Smooth muscle cell (in vitro differentiated cells): ENCODE results near the gene OR4F17. TPM values are rescaled to one million over a fixed set of nuclear protein-coding genes. Genes with fewer than 3 reads are reported as not detected.
"Not testable (repeated sequence)": the region's sequence is repeated elsewhere in the genome, so short reads cannot be mapped to it uniquely, and the experiment has no call there.

Experiments used
- DNase-seq: peaks from one replicate; lab custom pipeline; 2025; ENCODE audit not compliant: unreplicated experiment; lab: John Stamatoyannopoulos, UW
- H2AFZ ChIP-seq: fragments of 200-600 bp; sonication (generic); 2 replicates; pipeline ENCODE4 v1.6.0; 2016; ENCODE audit warnings: antibody characterized with exemption, low read depth, mild to moderate bottlenecking
- H3F3A ChIP-seq: fragments of 200-600 bp; sonication (generic); 2 replicates; pipeline ENCODE4 v1.6.0; 2017; ENCODE audit warnings: antibody characterized with exemption, low read depth
- H3K27ac ChIP-seq: fragments of 200-600 bp; sonication (generic); 2 replicates; pipeline ENCODE4 v1.5.1; 2016; ENCODE audit warnings: low read depth, mild to moderate bottlenecking
- H3K27me3 ChIP-seq: fragments of 200-600 bp; sonication (generic); 2 replicates; pipeline ENCODE4 v1.6.1; 2016; ENCODE audit warnings: low read depth, mild to moderate bottlenecking
- H3K36me3 ChIP-seq: fragments of 200-600 bp; sonication (generic); 2 replicates; pipeline ENCODE4 v1.5.1; 2016; ENCODE audit warnings: low read depth
- H3K4me1 ChIP-seq: fragments of 200-600 bp; sonication (generic); 2 replicates; pipeline ENCODE4 v1.5.1; 2016; ENCODE audit warnings: low read depth
- H3K4me2 ChIP-seq: fragments of 200-600 bp; sonication (generic); 2 replicates; pipeline ENCODE4 v1.6.0; 2016; ENCODE audit warnings: mild to moderate bottlenecking
- H3K4me3 ChIP-seq: fragments of 200-600 bp; sonication (generic); 2 replicates; pipeline ENCODE4 v1.5.1; 2016; ENCODE audit warnings: mild to moderate bottlenecking
- H3K79me2 ChIP-seq: fragments of 200-600 bp; sonication (generic); 2 replicates; pipeline ENCODE4 v1.6.0; 2016; ENCODE audit warnings: low read depth, mild to moderate bottlenecking
- H3K9ac ChIP-seq: fragments of 200-600 bp; sonication (generic); 2 replicates; pipeline ENCODE4 v1.6.0; 2016; ENCODE audit warnings: low read depth
- H3K9me3 ChIP-seq: fragments of 200-600 bp; sonication (generic); replicated peaks from 2 replicates; pipeline ENCODE4 v1.5.1; 2016; ENCODE audit warnings: low read depth
- H4K20me1 ChIP-seq: fragments of 200-600 bp; sonication (generic); 2 replicates; pipeline ENCODE4 v1.6.0; 2016; ENCODE audit warnings: low read depth
- WGBS: methylation state at CpG from one replicate; pipeline ENCODE4 v1.1.7; 2016; ENCODE audit warnings: low lambda C conversion rate; 5-methylcytosine and 5-hydroxymethylcytosine counted together
- polyA plus RNA-seq: library from polyadenylated mRNA; unstranded; fragments of >200 nt; fragmentation: Nextera tagmentation; extraction: Ambion mirVana; gene quantifications from 2 replicates; pipeline ENCODE4 v1.2.1, GENCODE V29; 2016
- total RNA-seq: library from RNA; depleted of rRNA; stranded (reverse); fragments of >200 nt; gene quantifications from 2 replicates; pipeline ENCODE4 v1.2.3, GENCODE V29; 2014

OR4F17 gene, protein sequence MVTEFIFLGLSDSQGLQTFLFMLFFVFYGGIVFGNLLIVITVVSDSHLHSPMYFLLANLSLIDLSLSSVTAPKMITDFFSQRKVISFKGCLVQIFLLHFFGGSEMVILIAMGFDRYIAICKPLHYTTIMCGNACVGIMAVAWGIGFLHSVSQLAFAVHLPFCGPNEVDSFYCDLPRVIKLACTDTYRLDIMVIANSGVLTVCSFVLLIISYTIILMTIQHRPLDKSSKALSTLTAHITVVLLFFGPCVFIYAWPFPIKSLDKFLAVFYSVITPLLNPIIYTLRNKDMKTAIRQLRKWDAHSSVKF
- not detected in 2 replicates for total RNA-seq
- not detected in 2 replicates for polyA plus RNA-seq

DNA sequence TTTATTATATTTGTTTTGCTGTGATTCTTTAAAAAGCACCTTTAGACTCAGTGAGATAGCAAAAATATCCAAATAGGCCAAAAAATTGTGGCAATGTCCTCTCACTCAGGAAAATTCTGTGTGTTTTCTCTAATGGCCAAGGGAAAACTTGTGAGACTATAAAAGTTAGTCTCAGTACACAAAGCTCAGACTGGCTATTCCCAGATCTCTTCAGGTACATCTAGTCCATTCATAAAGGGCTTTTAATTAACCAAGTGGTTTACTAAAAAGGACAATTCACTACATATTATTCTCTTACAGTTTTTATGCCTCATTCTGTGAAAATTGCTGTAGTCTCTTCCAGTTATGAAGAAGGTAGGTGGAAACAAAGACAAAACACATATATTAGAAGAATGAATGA is at the start of gene OR4F17:
Gene OR4F17, plus strand, starts transcription at position 301 of the 400 bp plus-strand sequence. CDS start 3,575 bp downstream, outside the sequence.
- H4K20me1 ChIP-seq, H3K9me3 ChIP-seq, H3K27me3 ChIP-seq, H3K27ac ChIP-seq, H3K4me1 ChIP-seq, H3K4me2 ChIP-seq, H3F3A ChIP-seq, H3K4me3 ChIP-seq, DNase-seq, H3K79me2 ChIP-seq, H2AFZ ChIP-seq, H3K9ac ChIP-seq, H3K36me3 ChIP-seq: not testable (repeated sequence)

DNA sequence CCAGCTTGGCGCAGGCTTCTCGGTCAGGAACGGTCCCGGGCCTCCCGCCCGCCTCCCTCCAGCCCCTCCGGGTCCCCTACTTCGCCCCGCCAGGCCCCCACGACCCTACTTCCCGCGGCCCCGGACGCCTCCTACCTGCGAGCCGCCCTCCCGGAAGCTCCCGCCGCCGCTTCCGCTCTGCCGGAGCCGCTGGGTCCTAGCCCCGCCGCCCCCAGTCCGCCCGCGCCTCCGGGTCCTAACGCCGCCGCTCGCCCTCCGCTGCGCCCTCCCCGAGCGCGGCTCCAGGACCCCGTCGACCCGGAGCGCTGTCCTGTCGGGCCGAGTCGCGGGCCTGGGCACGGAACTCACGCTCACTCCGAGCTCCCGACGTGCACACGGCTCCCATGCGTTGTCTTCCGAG is 36.1 kb upstream of the OR4F17 start:
- not testable (repeated sequence) for H3K36me3 ChIP-seq, H3F3A ChIP-seq, H3K9ac ChIP-seq, H3K4me1 ChIP-seq, H2AFZ ChIP-seq, H3K9me3 ChIP-seq, H3K4me3 ChIP-seq, H3K4me2 ChIP-seq, H3K79me2 ChIP-seq, H3K27ac ChIP-seq, DNase-seq, H3K27me3 ChIP-seq, H4K20me1 ChIP-seq
- WGBS = no CpG with 5 or more reads among the region's 54 CpGs

DNA sequence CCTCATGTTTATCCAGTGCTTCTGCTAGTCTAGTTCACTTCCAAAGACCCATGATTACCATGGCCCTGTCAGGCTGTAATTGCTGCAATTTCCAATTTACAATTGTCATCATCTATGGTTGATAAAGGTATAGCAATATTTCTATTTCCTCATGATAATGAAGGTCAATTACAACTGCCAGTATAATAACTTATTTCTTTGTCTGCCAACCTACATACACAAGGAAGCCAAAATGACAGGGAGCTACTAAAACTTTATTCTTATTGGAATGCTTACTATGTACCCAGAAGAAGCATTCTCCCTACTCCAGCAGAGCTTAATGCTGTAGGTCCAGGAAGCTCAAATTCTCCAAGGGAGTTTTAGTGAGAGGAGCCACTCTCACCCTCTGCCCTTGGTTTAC is 24.0 kb upstream of the OR4F17 start:
- not testable (repeated sequence) for H3K4me1 ChIP-seq, H3K4me3 ChIP-seq, H4K20me1 ChIP-seq

DNA sequence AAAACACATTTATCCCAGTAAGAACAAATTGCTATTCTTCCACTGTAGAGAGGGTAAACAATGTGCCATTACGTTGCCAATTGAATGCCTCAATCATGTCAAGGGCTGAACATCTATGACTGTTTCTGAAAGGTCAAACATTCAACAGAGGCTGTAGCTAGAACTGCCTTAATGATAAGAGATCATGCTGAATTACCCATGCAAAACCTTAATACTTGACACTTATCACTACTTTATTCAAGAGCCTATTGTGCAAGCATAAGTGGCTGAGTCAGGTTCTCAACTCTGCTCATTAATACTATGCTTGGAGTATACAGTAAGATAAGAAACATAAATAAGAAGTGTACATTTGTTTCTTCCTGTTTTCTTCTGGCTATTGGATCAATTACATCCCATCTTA is 23.3 kb upstream of the OR4F17 start:
- H3K4me1 ChIP-seq, H3K36me3 ChIP-seq, H3K9ac ChIP-seq, DNase-seq, H3K79me2 ChIP-seq, H3F3A ChIP-seq, H3K27ac ChIP-seq, H3K9me3 ChIP-seq, H4K20me1 ChIP-seq, H2AFZ ChIP-seq, H3K4me3 ChIP-seq, H3K4me2 ChIP-seq, H3K27me3 ChIP-seq: not testable (repeated sequence)
- no CpG with 5 or more reads among the region's 1 CpG for WGBS

More for the DNA sequence above, 24.0 kb upstream of the OR4F17 start:
- H3K36me3 ChIP-seq, H3K27me3 ChIP-seq, H3K9ac ChIP-seq, H3K79me2 ChIP-seq, DNase-seq, H3K27ac ChIP-seq, H3F3A ChIP-seq, H3K4me2 ChIP-seq, H3K9me3 ChIP-seq, H2AFZ ChIP-seq: not testable (repeated sequence)

DNA sequence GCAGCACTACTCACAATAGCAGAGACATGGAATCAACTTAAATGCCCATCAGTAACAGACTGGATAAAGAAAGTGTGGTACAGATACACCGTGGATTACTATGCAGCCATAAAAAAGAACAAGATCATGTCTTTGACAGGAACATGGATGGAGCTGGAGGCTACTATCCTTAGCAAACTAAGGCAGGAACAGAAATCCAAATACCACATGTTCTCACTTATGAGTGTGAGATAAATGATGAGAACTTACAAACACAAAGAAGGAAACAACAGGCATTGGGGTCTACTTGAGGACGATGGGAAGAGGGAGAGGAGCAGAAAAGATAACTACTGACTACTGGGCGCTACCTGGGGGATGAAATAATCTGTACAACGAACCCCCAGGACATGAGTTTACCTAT is 16.2 kb upstream of the OR4F17 start:
- not testable (repeated sequence) for H3K4me1 ChIP-seq, H3K27me3 ChIP-seq, H3K9ac ChIP-seq, H3K79me2 ChIP-seq, H3K4me2 ChIP-seq, DNase-seq, H2AFZ ChIP-seq, H3K4me3 ChIP-seq, H4K20me1 ChIP-seq, H3F3A ChIP-seq, H3K9me3 ChIP-seq, H3K27ac ChIP-seq, H3K36me3 ChIP-seq
- 77% methylated on average over 4 of the region's 4 CpGs for WGBS

DNA sequence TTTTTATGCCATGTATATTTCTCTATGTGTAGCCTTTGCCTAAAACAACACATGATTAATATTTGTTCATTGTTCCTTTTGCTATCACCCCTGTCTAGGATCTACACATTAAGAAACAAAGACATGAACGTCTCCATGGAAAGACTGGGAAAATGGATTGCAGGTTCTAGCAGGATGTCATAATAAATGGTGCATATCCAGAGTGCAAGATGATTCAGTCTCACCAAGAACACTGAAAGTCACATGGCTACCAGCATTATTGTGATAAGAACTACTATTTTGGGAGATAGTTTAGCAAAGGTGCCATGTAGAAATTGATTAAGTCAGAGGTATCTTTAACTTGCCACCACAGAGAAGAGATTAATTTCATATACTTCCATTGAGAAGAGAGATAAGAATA is 12.1 kb upstream of the OR4F17 start:
- H3K36me3 ChIP-seq, H3K27ac ChIP-seq, H3K4me1 ChIP-seq, H3F3A ChIP-seq, H2AFZ ChIP-seq, H3K9ac ChIP-seq, H3K9me3 ChIP-seq, H3K27me3 ChIP-seq, H4K20me1 ChIP-seq, H3K79me2 ChIP-seq, H3K4me2 ChIP-seq, H3K4me3 ChIP-seq, DNase-seq: not testable (repeated sequence)
- no CpG with 5 or more reads among the region's 1 CpG for WGBS

DNA sequence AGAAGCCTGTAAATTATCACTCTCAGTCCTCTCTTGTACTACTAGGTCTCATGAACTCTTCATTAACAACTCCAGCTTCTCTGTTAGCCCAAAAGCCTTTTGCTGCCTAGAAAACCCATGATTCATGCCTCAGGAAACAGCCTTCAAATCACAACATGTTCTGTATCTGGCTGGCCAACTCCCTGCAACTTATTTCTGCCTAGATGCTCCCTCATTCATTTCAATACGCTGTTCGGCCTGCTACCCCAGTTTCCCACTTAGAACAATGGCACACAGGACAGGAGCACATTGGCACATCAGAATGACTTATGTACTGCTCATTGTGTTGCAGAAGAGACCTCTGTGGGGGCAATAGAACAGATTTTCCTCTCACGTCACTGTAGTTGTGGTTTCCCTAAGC is 9.3 kb upstream of the OR4F17 start:
- H3K9me3 ChIP-seq, DNase-seq, H3K9ac ChIP-seq, H3K4me3 ChIP-seq, H3K27ac ChIP-seq, H2AFZ ChIP-seq, H3F3A ChIP-seq, H4K20me1 ChIP-seq, H3K27me3 ChIP-seq, H3K4me2 ChIP-seq, H3K79me2 ChIP-seq, H3K36me3 ChIP-seq, H3K4me1 ChIP-seq: not testable (repeated sequence)
- no CpG with 5 or more reads among the region's 3 CpGs for WGBS

DNA sequence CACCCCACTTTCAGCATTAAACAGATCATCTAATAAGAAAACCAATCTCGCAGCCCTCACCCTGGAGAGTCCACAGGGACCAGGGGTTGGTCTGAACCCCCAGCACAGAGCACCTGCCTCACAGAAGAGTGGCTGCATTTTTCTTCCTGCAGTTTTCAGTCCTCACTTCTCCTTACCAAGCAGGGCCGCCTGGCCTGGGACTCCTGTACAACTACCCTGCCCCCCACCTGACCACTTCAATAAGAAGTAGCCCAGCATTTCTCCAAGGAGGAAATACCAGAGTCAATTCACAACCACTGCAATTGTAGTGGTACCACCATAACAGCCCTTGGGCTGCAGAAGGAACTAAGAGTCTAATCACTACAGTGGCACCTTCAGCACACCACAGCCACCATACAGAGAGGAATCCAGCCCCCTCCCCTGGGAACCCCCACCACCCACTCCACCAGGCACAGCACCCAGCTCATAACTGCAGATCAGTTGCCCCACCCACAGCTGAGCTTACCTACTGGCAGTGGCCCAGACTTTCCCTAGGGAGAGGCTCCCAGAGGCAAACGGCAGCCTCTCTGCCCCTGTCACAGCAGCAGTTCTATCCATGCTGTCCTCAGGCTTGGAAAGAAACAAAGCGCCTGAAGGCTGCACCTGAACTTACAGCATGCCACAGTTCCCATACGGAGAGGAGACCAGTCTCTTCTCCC is 13.7 kb downstream of the OR4F17 start:
- not testable (repeated sequence) for H3K27me3 ChIP-seq, H4K20me1 ChIP-seq
- 71% methylated on average over 1 of the region's 5 CpGs for WGBS

More for the DNA sequence above, 13.7 kb downstream of the OR4F17 start:
- H3F3A ChIP-seq, H3K36me3 ChIP-seq, H3K4me1 ChIP-seq, H3K27ac ChIP-seq, H3K4me2 ChIP-seq, H3K79me2 ChIP-seq, H2AFZ ChIP-seq, H3K4me3 ChIP-seq, H3K9me3 ChIP-seq, H3K9ac ChIP-seq, DNase-seq: not testable (repeated sequence)
